Peyer's patch (tissue), 4 donors: Measurements from ENCODE around the gene RTTN.

Source experiments
- POLR2A ChIP-seq, 2 donors: fragments of 450-650 bp; IDR thresholded peaks; one replicate each; pipeline ENCODE4 v1.5.1; 2017; ENCODE audit warnings: antibody characterized with exemption in 2 of 2, mild to moderate bottlenecking in 2 of 2, moderate library complexity in 2 of 2
- TF ChIP-seq, protein P1 (sequence below), 6 experiments: fragments of 450-650 bp in 4 of 6; fragments of 200-600 bp in 2 of 6; sonication (generic) in 1 of 6; IDR thresholded peaks; one replicate each; pipeline ENCODE4 v1.5.1; 2017 to 2019; ENCODE audit warnings: antibody characterized with exemption in 6 of 6, mild to moderate bottlenecking in 3 of 6, moderate library complexity in 1 of 6

DNA sequence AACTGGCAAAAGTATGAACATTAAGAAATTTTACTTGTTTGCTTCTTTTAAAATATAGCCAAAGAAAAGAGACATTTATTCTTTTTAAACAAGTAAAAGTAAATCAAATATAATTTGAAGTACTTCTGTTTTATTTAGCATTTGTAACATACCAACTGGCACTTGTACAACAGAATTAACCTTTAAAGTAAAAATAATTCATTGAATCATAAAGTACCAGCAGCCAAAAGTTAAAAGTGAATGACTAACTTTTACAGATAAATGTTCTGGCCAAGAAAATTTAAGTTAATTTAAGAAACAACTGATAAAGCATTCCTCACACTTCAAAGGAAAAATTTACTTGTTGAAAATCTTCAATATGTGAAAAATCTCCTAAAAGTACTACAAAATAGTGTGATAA is 23.8 kb downstream of the RTTN start:
- TF ChIP-seq, protein P1, sequence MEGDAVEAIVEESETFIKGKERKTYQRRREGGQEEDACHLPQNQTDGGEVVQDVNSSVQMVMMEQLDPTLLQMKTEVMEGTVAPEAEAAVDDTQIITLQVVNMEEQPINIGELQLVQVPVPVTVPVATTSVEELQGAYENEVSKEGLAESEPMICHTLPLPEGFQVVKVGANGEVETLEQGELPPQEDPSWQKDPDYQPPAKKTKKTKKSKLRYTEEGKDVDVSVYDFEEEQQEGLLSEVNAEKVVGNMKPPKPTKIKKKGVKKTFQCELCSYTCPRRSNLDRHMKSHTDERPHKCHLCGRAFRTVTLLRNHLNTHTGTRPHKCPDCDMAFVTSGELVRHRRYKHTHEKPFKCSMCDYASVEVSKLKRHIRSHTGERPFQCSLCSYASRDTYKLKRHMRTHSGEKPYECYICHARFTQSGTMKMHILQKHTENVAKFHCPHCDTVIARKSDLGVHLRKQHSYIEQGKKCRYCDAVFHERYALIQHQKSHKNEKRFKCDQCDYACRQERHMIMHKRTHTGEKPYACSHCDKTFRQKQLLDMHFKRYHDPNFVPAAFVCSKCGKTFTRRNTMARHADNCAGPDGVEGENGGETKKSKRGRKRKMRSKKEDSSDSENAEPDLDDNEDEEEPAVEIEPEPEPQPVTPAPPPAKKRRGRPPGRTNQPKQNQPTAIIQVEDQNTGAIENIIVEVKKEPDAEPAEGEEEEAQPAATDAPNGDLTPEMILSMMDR (IDR thresholded peaks at IDR 0.05): no peak
- TF ChIP-seq POLR2A (IDR thresholded peaks at IDR 0.05): no peak
